Endothelial cell of umbilical vein (primary cell): ENCODE measurements around the gene CCDC66. TPM values are rescaled to one million over a fixed set of nuclear protein-coding genes. Genes with fewer than 3 reads are reported as not detected.
"Not testable (repeated sequence)": the region's sequence is repeated elsewhere in the genome, so short reads cannot be mapped to it uniquely, and the experiment has no call there.

Experiments used
- BruUV-seq: library from RNA; stranded (reverse); fragments of 400-500 nt; replicated peaks from 2 replicates; lab custom pipeline; 2021; lab: Mats Ljungman, UMichigan
- CTCF ChIA-PET: fragments of 300-600, 350-600 bp; sonication (Branson Sonifier 250); formaldehyde crosslinking; loops from one replicate; lab custom pipeline; 2021; ENCODE audit warnings: antibody characterized with exemption, inconsistent platforms; lab: Charles Lee
- POLR2A ChIA-PET: fragments of 300-600, 350-600 bp; sonication (Branson Sonifier 250); formaldehyde crosslinking; loops from one replicate; lab custom pipeline; 2021; ENCODE audit warnings: antibody characterized with exemption, inconsistent platforms; lab: Charles Lee
- DNase-seq: peaks from one replicate; pipeline ENCODE4 v3.0.0-alpha.2; 2011; ENCODE audit warnings: low read depth, low spot score
- FAIRE-seq: peaks from 2 replicates; lab custom pipeline; 2011; peaks lifted over from hg19 to GRCh38; lab: Jason Lieb, UNC
- H2AFZ ChIP-seq: 2 replicates; pipeline ENCODE4 v1.6.0; 2012; ENCODE audit warnings: low read depth, low read length, control low read depth, inconsistent platforms
- H3K27ac ChIP-seq: 2 replicates; pipeline ENCODE4 v1.5.1; 2011; ENCODE audit warnings: low read depth, mild to moderate bottlenecking, control low read depth, low read length, moderate library complexity; ENCODE audit not compliant: insufficient read depth
- H3K27me3 ChIP-seq, 2 experiments: 2 replicates each; pipeline versions ENCODE4 v1.6.0 to v1.6.1; 2011; ENCODE audit warnings: low read length in 2 of 2, mixed read lengths in 1 of 2; ENCODE audit not compliant: control insufficient read depth in 2 of 2, insufficient read depth in 2 of 2
- H3K36me3 ChIP-seq, 2 experiments: 2 replicates in 1 of 2; 3 replicates in 1 of 2; pipeline ENCODE4 v1.5.1; 2011; ENCODE audit warnings: low read length in 2 of 2, mild to moderate bottlenecking in 1 of 2, moderate library complexity in 1 of 2; ENCODE audit not compliant: control insufficient read depth in 2 of 2, insufficient read depth in 2 of 2; ENCODE audit errors: extremely low read depth in 1 of 2
- H3K4me1 ChIP-seq: 3 replicates; pipeline ENCODE4 v1.5.1; 2011; ENCODE audit warnings: mild to moderate bottlenecking, low read length; ENCODE audit not compliant: control insufficient read depth, insufficient read depth; ENCODE audit errors: extremely low read depth
- H3K4me2 ChIP-seq: 2 replicates; pipeline ENCODE4 v1.6.1; 2011; ENCODE audit warnings: low read length, control low read depth, mixed read lengths; ENCODE audit not compliant: insufficient read depth
- H3K4me3 ChIP-seq, 3 experiments: fragments of 200-600 bp in 1 of 3; sonication (generic), shearing (Covaris generic) in 1 of 3; replicated peaks in 1 of 3; 2 replicates each; pipeline ENCODE4 v1.5.1; 2011 to 2016; ENCODE audit warnings: control low read depth in 3 of 3, low read length in 3 of 3, mild to moderate bottlenecking in 2 of 3, inconsistent platforms in 1 of 3, low read depth in 1 of 3, moderate library complexity in 1 of 3; ENCODE audit not compliant: insufficient read depth in 1 of 3
- H3K79me2 ChIP-seq: 2 replicates; pipeline ENCODE4 v1.6.0; 2012; ENCODE audit warnings: low read length, inconsistent platforms; ENCODE audit not compliant: control insufficient read depth, insufficient read depth
- H3K9ac ChIP-seq: replicated peaks from 2 replicates; pipeline ENCODE3; 2011; ENCODE audit warnings: low read length, control low read depth; ENCODE audit not compliant: insufficient read depth; ENCODE audit errors: extremely low read depth
- H3K9me1 ChIP-seq: replicated peaks from 3 replicates; pipeline ENCODE4 v1.6.0; 2011; ENCODE audit warnings: mild to moderate bottlenecking, low read length; ENCODE audit not compliant: control insufficient read depth, insufficient read depth; ENCODE audit errors: extremely low read depth
- H3K9me3 ChIP-seq: replicated peaks from 2 replicates; pipeline ENCODE4 v1.5.1; 2012; ENCODE audit warnings: low read length, inconsistent platforms; ENCODE audit not compliant: control insufficient read depth, insufficient read depth
- H4K20me1 ChIP-seq: replicated peaks from 2 replicates; pipeline ENCODE3; 2011; ENCODE audit warnings: mild to moderate bottlenecking, low read length; ENCODE audit not compliant: control insufficient read depth, insufficient read depth; ENCODE audit errors: extremely low read depth
- CTCF ChIP-seq, 2 donors: IDR thresholded peaks; 1 replicate in 1 of 2; 2 replicates in 1 of 2; pipeline ENCODE4 v1.5.1; 2011; ENCODE audit warnings: low read length in 2 of 2, mild to moderate bottlenecking in 2 of 2, moderate library complexity in 2 of 2, control low read depth in 1 of 2, inconsistent platforms in 1 of 2, low read depth in 1 of 2; ENCODE audit not compliant: insufficient read depth in 1 of 2; ENCODE audit errors: extremely low read depth in 1 of 2
- EZH2 ChIP-seq: IDR thresholded peaks from 2 replicates; pipeline ENCODE4 v1.6.1; 2012; ENCODE audit warnings: borderline replicate concordance, low read depth, mild to moderate bottlenecking, moderate library complexity, low read length, inconsistent platforms; ENCODE audit not compliant: severe bottlenecking
- FOS ChIP-seq: IDR thresholded peaks from 2 replicates; pipeline ENCODE4 v1.6.1; 2011; ENCODE audit warnings: mild to moderate bottlenecking, low read length, moderate library complexity, borderline replicate concordance; ENCODE audit not compliant: insufficient read depth
- GATA2 ChIP-seq: IDR thresholded peaks from 2 replicates; pipeline ENCODE4 v1.7.0; 2011; ENCODE audit warnings: low read depth, mild to moderate bottlenecking, moderate library complexity, mixed read lengths, low read length; ENCODE audit not compliant: insufficient read length, insufficient read depth
- JUN ChIP-seq: IDR thresholded peaks from 2 replicates; pipeline ENCODE4 v1.6.1; 2011; ENCODE audit warnings: borderline replicate concordance, low read depth; ENCODE audit not compliant: insufficient read length, insufficient read depth
- MAX ChIP-seq: IDR thresholded peaks from 2 replicates; pipeline ENCODE4 v1.6.1; 2011; ENCODE audit not compliant: insufficient read depth, insufficient read length
- MYC ChIP-seq: IDR thresholded peaks from one replicate; pipeline ENCODE4 v1.6.1; 2011; ENCODE audit warnings: mild to moderate bottlenecking, low read depth, low read length
- POLR2A ChIP-seq: IDR thresholded peaks from 2 replicates; pipeline ENCODE4 v1.6.1; 2012; ENCODE audit warnings: low read depth, mild to moderate bottlenecking, control low read depth, low read length
- POLR2AphosphoS5 ChIP-seq: IDR thresholded peaks from 2 replicates; pipeline ENCODE4 v1.6.1; 2012; ENCODE audit warnings: low read depth, mild to moderate bottlenecking, control low read depth, low read length, moderate library complexity; ENCODE audit not compliant: insufficient read depth
- dilution Hi-C: fragments of 300-500 bp; cut with MboI; formaldehyde crosslinking; loops from one replicate; pipeline ENCODE4 v1.15.0; 2019; ENCODE audit warnings: low sequenced_read_pairs; ENCODE audit not compliant: extremely low pct_ligation_motif_present
- intact Hi-C: fragments of 100-400 bp; cut with micrococcal nuclease; formaldehyde crosslinking; loops from one replicate; pipeline ENCODE4 v1.10.0; 2022
- polyA plus RNA-seq, 4 experiments: library from polyadenylated mRNA; depleted of rRNA in 3 of 4; stranded (reverse) in 3 of 4; unstranded in 1 of 4; fragments of >200 nt; gene quantifications; 2 replicates each; pipeline versions ENCODE4 v1.2.1 to v1.2.3, GENCODE V29; 2011 to 2012; ENCODE audit warnings: missing spikeins in 1 of 4
- total RNA-seq: library from RNA; stranded (reverse); gene quantifications from 2 replicates; pipeline ENCODE4 v1.2.3, GENCODE V29; 2021

CCDC66 gene
- total and polyA plus RNA-seq, 2 donors (not counting 3 experiments of a cell fraction or from before 2014, with no cell fraction given): 5.0 to 20.7 TPM

GRCh38 chr3:56557831-56558170, 826 bp downstream of the CCDC66 start:
- Histone ChIP-seq H3K27ac (peak overlapping the region; percentile 64), H3K79me2 (peaks cover 19% of the 10 kb centered on the region), H3K4me2 (peak overlapping the region; percentile 88), H4K20me1 (no peaks in the 10 kb centered on the region), H3K9me3 (no peaks in the 10 kb centered on the region), H3K9me1 (no peaks in the 10 kb centered on the region), H3K27me3 (peaks cover 8 to 28% of the 10 kb centered on the region in 2 experiments), H3K4me3 (peak overlapping the region; percentile 84 to 98 (median 90)), H3K4me1 (peaks cover 17% of the 10 kb centered on the region), H2AFZ (peak overlapping the region; percentile 98), H3K9ac (peak overlapping the region; percentile 93), H3K36me3 (peaks cover 0 to 5% of the 10 kb centered on the region in 2 experiments)
- FAIRE-seq: peak; percentile 4
- no peak for TF ChIP-seq FOS
- ChIA-PET CTCF (interaction anchor here (1.0 to 1.2 kb wide), 3 partner anchors 11 to 431 kb away, joined by 3 to 4 read pairs (median 3); no protein-coding TSS in a partner anchor), POLR2A (no interaction called here)
- intact Hi-C loops: no loop called here
- dilution Hi-C loops: no loop called here
- no TSS peak for BruUV-seq
- no peak for DNase-seq

GRCh38 chr3:56573501-56573900, 16.5 kb downstream of the CCDC66 start:
- H3K9ac ChIP-seq: no peak overlapping the region
- no peaks in the 10 kb centered on the region for H3K4me1 ChIP-seq
- no peak overlapping the region for H3K4me2 ChIP-seq
- no TSS peak for BruUV-seq
- peaks cover 0 to 10% of the 10 kb centered on the region in 2 experiments for H3K36me3 ChIP-seq
- ChIA-PET POLR2A (no interaction called here), CTCF (no interaction called here)
- TF ChIP-seq JUN (no peak), POLR2A (no peak), CTCF (IDR thresholded peaks at IDR 0.05; ENCODE audit: extremely low read depth in 1 of 2, insufficient read depth in 1 of 2, low read depth in 1 of 2, low read length in 2 of 2) (no peak), MAX (no peak), GATA2 (no peak), POLR2AphosphoS5 (no peak), MYC (no peak), EZH2 (no peak), FOS (no peak)
- H3K9me3 ChIP-seq: no peaks in the 10 kb centered on the region
- no peaks in the 10 kb centered on the region for H4K20me1 ChIP-seq
- intact Hi-C loops (no loop called here), dilution Hi-C loops (no loop called here)
- FAIRE-seq (no peak), DNase-seq (no peak)
- no peaks in the 10 kb centered on the region for H3K79me2 ChIP-seq
- no peaks in the 10 kb centered on the region for H3K27me3 ChIP-seq
- H3K4me3 ChIP-seq: no peak overlapping the region
- H2AFZ ChIP-seq: no peak overlapping the region
- H3K27ac ChIP-seq: no peak overlapping the region
- no peaks in the 10 kb centered on the region for H3K9me1 ChIP-seq

- H3K9ac ChIP-seq, H3K27me3 ChIP-seq, CTCF ChIA-PET, H3K4me1 ChIP-seq, H2AFZ ChIP-seq, H3K4me2 ChIP-seq, H3K27ac ChIP-seq, H3K9me3 ChIP-seq, DNase-seq, H3K9me1 ChIP-seq, BruUV-seq, POLR2A ChIA-PET, dilution Hi-C loops, FAIRE-seq, intact Hi-C loops, H3K79me2 ChIP-seq, H4K20me1 ChIP-seq, H3K36me3 ChIP-seq, H3K4me3 ChIP-seq: not testable (repeated sequence)
Observed at GRCh38 chr3:56581941-56582340, 25.0 kb downstream of the CCDC66 start.
